IMR-90 (cell line): ENCODE measurements around the gene FAM163A. TPM values are rescaled to one million over a fixed set of nuclear protein-coding genes. Genes with fewer than 3 reads are reported as not detected.

Experiments
- ATAC-seq: fragments of 200-7000 bp; cut with Tn5 transposase; 2 replicates; pipeline ENCODE4 v1.9.1; 2020; ENCODE audit warnings: low read depth, mild to moderate bottlenecking, moderate library complexity
- BruUV-seq: library from RNA; stranded (reverse); fragments of 400-500 nt; replicated peaks from 2 replicates; lab custom pipeline; 2021; lab: Mats Ljungman, UMichigan
- CTCF ChIA-PET: fragments of 300-600 bp; formaldehyde crosslinking; extraction: SDS; loops from one replicate; lab custom pipeline; 2021; ENCODE audit warnings: antibody characterized with exemption; lab: Yijun Ruan, JAX
- POLR2A ChIA-PET: fragments of 300-600 bp; sonication (Branson Sonifier 250); formaldehyde crosslinking; loops from one replicate; lab custom pipeline; 2022; ENCODE audit warnings: antibody characterized with exemption; ENCODE audit not compliant: unreplicated experiment; lab: Charles Lee
- DNase-seq: peaks from one replicate; pipeline ENCODE4 v3.0.0; 2013
- H2AFZ ChIP-seq: replicated peaks from 2 replicates; pipeline ENCODE3; 2013; ENCODE audit warnings: low read length, mild to moderate bottlenecking; ENCODE audit not compliant: poor library complexity
- H2AK5ac ChIP-seq: 2 replicates; pipeline ENCODE4 v1.6.1; 2013; ENCODE audit warnings: low read depth, low read length, inconsistent platforms
- H2AK9ac ChIP-seq: replicated peaks from 2 replicates; pipeline ENCODE3; 2013; ENCODE audit warnings: mild to moderate bottlenecking, low read depth, low read length, moderate library complexity; ENCODE audit not compliant: poor library complexity
- H2BK120ac ChIP-seq: 2 replicates; pipeline ENCODE4 v1.6.1; 2013; ENCODE audit warnings: low read depth, low read length, inconsistent platforms
- H2BK15ac ChIP-seq: 3 replicates; pipeline ENCODE4 v1.6.1; 2013; ENCODE audit warnings: low read depth, low read length, inconsistent platforms
- H2BK20ac ChIP-seq: 2 replicates; pipeline ENCODE4 v1.6.1; 2013; ENCODE audit warnings: low read depth, mild to moderate bottlenecking, inconsistent platforms, low read length, moderate library complexity
- H2BK5ac ChIP-seq: 2 replicates; pipeline ENCODE4 v1.6.1; 2013; ENCODE audit warnings: mild to moderate bottlenecking, low read depth, low read length, inconsistent platforms; ENCODE audit not compliant: poor library complexity, severe bottlenecking
- H3K14ac ChIP-seq: replicated peaks from 2 replicates; pipeline ENCODE4 v1.6.1; 2013; ENCODE audit warnings: low read depth, low read length, inconsistent platforms
- H3K18ac ChIP-seq: 2 replicates; pipeline ENCODE4 v1.6.1; 2013; ENCODE audit warnings: low read depth, low read length, control low read depth
- H3K23ac ChIP-seq: 2 replicates; pipeline ENCODE4 v1.6.1; 2013; ENCODE audit warnings: low read depth, low read length, inconsistent platforms
- H3K27ac ChIP-seq: 2 replicates; pipeline ENCODE4 v1.5.1; 2013; ENCODE audit warnings: mild to moderate bottlenecking, control low read depth, low read length; ENCODE audit not compliant: insufficient read depth
- H3K27me3 ChIP-seq: 2 replicates; pipeline ENCODE4 v1.6.1; 2013; ENCODE audit warnings: low read length; ENCODE audit not compliant: control insufficient read depth, insufficient read depth
- H3K36me3 ChIP-seq: 2 replicates; pipeline ENCODE4 v1.6.1; 2013; ENCODE audit warnings: low read length, mixed read lengths; ENCODE audit not compliant: control insufficient read depth, insufficient read depth
- H3K4ac ChIP-seq: 2 replicates; pipeline ENCODE4 v1.6.1; 2013; ENCODE audit warnings: low read depth, low read length, inconsistent platforms
- H3K4me1 ChIP-seq: 2 replicates; pipeline ENCODE4 v1.6.1; 2013; ENCODE audit warnings: low read length, mixed read lengths; ENCODE audit not compliant: control insufficient read depth, insufficient read depth
- H3K4me2 ChIP-seq: 2 replicates; pipeline ENCODE4 v1.6.1; 2013; ENCODE audit warnings: low read depth, mild to moderate bottlenecking, control low read depth, low read length, moderate library complexity
- H3K4me3 ChIP-seq: 2 replicates; pipeline ENCODE4 v1.5.1; 2013; ENCODE audit warnings: low read depth, mild to moderate bottlenecking, control low read depth, low read length, moderate library complexity; ENCODE audit not compliant: insufficient read depth
- H3K56ac ChIP-seq: 2 replicates; pipeline ENCODE4 v1.6.1; 2013; ENCODE audit warnings: low read length, inconsistent platforms; ENCODE audit not compliant: insufficient read depth; ENCODE audit errors: extremely low read depth
- H3K79me1 ChIP-seq, 2 experiments: 2 replicates each; pipeline ENCODE4 v1.6.1; 2013; ENCODE audit warnings: low read length in 2 of 2, inconsistent platforms in 1 of 2, low read depth in 1 of 2
- H3K9ac ChIP-seq: 2 replicates; pipeline ENCODE4 v1.6.1; 2013; ENCODE audit warnings: low read depth, low read length, control low read depth
- H3K9me1 ChIP-seq: 2 replicates; pipeline ENCODE4 v1.6.1; 2013; ENCODE audit warnings: low read length, inconsistent platforms; ENCODE audit not compliant: insufficient read depth
- H3K9me3 ChIP-seq: 2 replicates; pipeline ENCODE4 v1.6.1; 2013; ENCODE audit warnings: low read length; ENCODE audit not compliant: control insufficient read depth, insufficient read depth
- H4K20me1 ChIP-seq: 2 replicates; pipeline ENCODE4 v1.6.1; 2013; ENCODE audit warnings: low read length, inconsistent platforms; ENCODE audit not compliant: insufficient read depth
- H4K5ac ChIP-seq: 2 replicates; pipeline ENCODE4 v1.6.1; 2013; ENCODE audit warnings: mild to moderate bottlenecking, low read depth, low read length, control low read depth
- H4K8ac ChIP-seq, 2 experiments: 2 replicates each; pipeline ENCODE4 v1.6.1; 2013; ENCODE audit warnings: low read depth in 2 of 2, low read length in 2 of 2, control low read depth in 1 of 2, inconsistent platforms in 1 of 2
- H4K91ac ChIP-seq: 2 replicates; pipeline ENCODE4 v1.6.1; 2013; ENCODE audit warnings: low read depth, low read length, inconsistent platforms; ENCODE audit not compliant: insufficient read depth
- BHLHE40 ChIP-seq: fragments of 150-350 bp; IDR thresholded peaks from 2 replicates; pipeline ENCODE4 v1.6.1; 2016; ENCODE audit warnings: mild to moderate bottlenecking, low read depth, low read length
- CEBPB ChIP-seq: IDR thresholded peaks from 2 replicates; pipeline ENCODE4 v1.6.1; 2012; ENCODE audit warnings: low read depth, low read length, improper control_type of control experiment
- CHD1 ChIP-seq: IDR thresholded peaks from 2 replicates; pipeline ENCODE4 v1.6.1; 2012; ENCODE audit warnings: low read depth, low read length, improper control_type of control experiment
- FOS ChIP-seq: fragments of 150-350 bp; IDR thresholded peaks from 2 replicates; pipeline ENCODE4 v1.6.1; 2016; ENCODE audit warnings: low read depth, low read length
- MAFK ChIP-seq: IDR thresholded peaks from 2 replicates; pipeline ENCODE4 v1.6.1; 2012; ENCODE audit warnings: low read depth, low read length, improper control_type of control experiment
- MAZ ChIP-seq: IDR thresholded peaks from 2 replicates; pipeline ENCODE4 v1.6.1; 2012; ENCODE audit warnings: low read depth, mild to moderate bottlenecking, low read length, improper control_type of control experiment, moderate library complexity, borderline replicate concordance
- MXI1 ChIP-seq: IDR thresholded peaks from 2 replicates; pipeline ENCODE4 v1.6.1; 2012; ENCODE audit warnings: low read depth, mild to moderate bottlenecking, low read length, moderate library complexity, borderline replicate concordance
- NFE2L2 ChIP-seq: fragments of 150-350 bp; IDR thresholded peaks from 2 replicates; pipeline ENCODE4 v1.6.1; 2016; ENCODE audit warnings: low read depth, mild to moderate bottlenecking, low read length
- POLR2A ChIP-seq: IDR thresholded peaks from 2 replicates; pipeline ENCODE4 v1.6.1; 2012; ENCODE audit warnings: mild to moderate bottlenecking, low read depth, low read length
- RAD21 ChIP-seq: IDR thresholded peaks from 2 replicates; pipeline ENCODE4 v1.6.1; 2012; ENCODE audit warnings: low read length, improper control_type of control experiment
- RCOR1 ChIP-seq: IDR thresholded peaks from 2 replicates; pipeline ENCODE4 v1.6.1; 2012; ENCODE audit warnings: mild to moderate bottlenecking, low read length, improper control_type of control experiment; ENCODE audit not compliant: insufficient replicate concordance
- RFX5 ChIP-seq: IDR thresholded peaks from 2 replicates; pipeline ENCODE4 v1.8.0; 2012; ENCODE audit warnings: low read depth, mild to moderate bottlenecking, low read length, moderate library complexity
- SMC3 ChIP-seq: fragments of 150-350 bp; IDR thresholded peaks from 2 replicates; pipeline ENCODE4 v1.6.1; 2016; ENCODE audit warnings: low read depth, mild to moderate bottlenecking, antibody characterized with exemption, low read length, moderate library complexity
- WGBS, 2 experiments: methylation state at CpG; one replicate each; pipeline versions ENCODE4 v1.1.5 to v1.1.7; 2013; ENCODE audit warnings: missing lambda C conversion rate in 2 of 2; ENCODE audit not compliant: insufficient read length in 1 of 2; ENCODE audit errors: extremely low coverage in 2 of 2; 5-methylcytosine and 5-hydroxymethylcytosine counted together
- dilution Hi-C: fragments of 300-500 bp; cut with HindIII; formaldehyde crosslinking; loops from one replicate; pipeline ENCODE4 v1.14.3; 2018; ENCODE audit warnings: low sequenced_read_pairs; ENCODE audit not compliant: unreplicated experiment
- in situ Hi-C: fragments of 300-500 bp; cut with MboI; formaldehyde crosslinking; loops from 3 replicates; pipeline ENCODE4 v1.14.3; 2019; ENCODE audit warnings: low sequenced_read_pairs, inconsistent platforms, mixed read lengths
- intact Hi-C: fragments of 100-400 bp; cut with micrococcal nuclease; formaldehyde crosslinking; loops from 2 replicates; pipeline ENCODE4 v1.10.0; 2022
- polyA plus RNA-seq, 3 experiments: library from polyadenylated mRNA; depleted of rRNA; stranded (reverse); fragments of >200 nt; gene quantifications; 2 replicates each; pipeline ENCODE4 v1.2.3, GENCODE V29; 2012; ENCODE audit warnings: low replicate concordance in 1 of 3
- total RNA-seq: library from RNA; depleted of rRNA; stranded (reverse); fragments of >200 nt; gene quantifications from 2 replicates; pipeline ENCODE4 v1.2.3, GENCODE V29; 2012
- TF ChIP-seq, protein P1 (sequence below): fragments of 150-350 bp; IDR thresholded peaks from 2 replicates; pipeline ENCODE4 v1.6.1; 2016; ENCODE audit warnings: low read depth, mild to moderate bottlenecking, low read length, moderate library complexity, borderline replicate concordance
- TF ChIP-seq, protein P2 (sequence below): fragments of 150-350 bp; IDR thresholded peaks from 2 replicates; pipeline ENCODE4 v1.6.1; 2017; ENCODE audit warnings: mild to moderate bottlenecking, antibody characterized with exemption, low read length, low read depth
- TF ChIP-seq, protein P3 (sequence below): conservative IDR thresholded peaks from 2 replicates; pipeline ENCODE4 v1.5.1; 2012; ENCODE audit warnings: mild to moderate bottlenecking, low read depth, low read length, improper control_type of control experiment

FAM163A gene
- total and polyA plus RNA-seq, 2 of the 4 experiments (the other 2 are of a cell fraction), result not detected

DNA sequence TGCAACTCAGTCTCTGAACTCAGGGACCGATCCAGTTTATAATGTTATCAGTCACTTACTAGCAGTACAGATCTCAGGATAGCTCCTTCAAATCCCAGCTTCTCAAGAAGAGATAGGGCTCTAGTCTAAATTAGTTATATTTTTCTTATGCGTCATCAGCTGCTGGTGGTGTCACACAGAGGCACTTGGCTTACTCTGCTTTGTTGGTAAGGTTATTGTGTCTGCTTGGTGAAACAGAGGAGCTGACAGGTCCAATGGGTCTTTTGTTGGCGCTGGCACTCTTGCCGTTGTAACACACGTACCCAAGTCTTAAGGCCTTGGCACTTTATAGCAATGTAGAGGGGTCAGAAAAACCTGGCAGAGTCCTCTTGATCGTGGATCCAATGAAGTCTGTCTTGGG is 122.3 kb downstream of the FAM163A start:
- peaks cover 36% of the 10 kb centered on the region for H3K36me3 ChIP-seq
- ATAC-seq, result no peak
- POLR2A ChIA-PET, result no interaction called here

More for the DNA sequence above, 122.3 kb downstream of the FAM163A start:
- Histone ChIP-seq H3K9me1 (peaks cover 4% of the 10 kb centered on the region; the same call in 1 of the 2 replicates), H3K79me1 (peaks cover 33 to 54% of the 10 kb centered on the region in 2 experiments), H3K56ac (no peak overlapping the region), H3K14ac (no peak overlapping the region), H4K91ac (no peak overlapping the region), H3K4me2 (no peak overlapping the region), H4K5ac (no peak overlapping the region), H2BK120ac (no peak overlapping the region), H3K27ac (no peak overlapping the region), H2AK9ac (no peak overlapping the region), H2AK5ac (no peak overlapping the region), H4K8ac (no peak overlapping the region), H3K23ac (no peak overlapping the region), H2AFZ (no peak overlapping the region), H4K20me1 (peaks cover 34% of the 10 kb centered on the region), H3K18ac (no peak overlapping the region), H3K9ac (no peak overlapping the region), H3K4ac (no peak overlapping the region), H3K4me3 (no peak overlapping the region), H2BK15ac (no peak overlapping the region), H2BK5ac (no peak overlapping the region), H3K4me1 (no peaks in the 10 kb centered on the region; the same call in 1 of the 2 replicates), H3K27me3 (no peaks in the 10 kb centered on the region), H3K9me3 (no peaks in the 10 kb centered on the region), H2BK20ac (no peak overlapping the region)
- CTCF ChIA-PET, result no interaction called here
- BruUV-seq, result no TSS peak
- dilution Hi-C loops, result no loop called here
- no peak for DNase-seq
- no peak for TF ChIP-seq FOS
- no peak for TF ChIP-seq MXI1
- TF ChIP-seq BHLHE40, result no peak
- TF ChIP-seq, protein P1, sequence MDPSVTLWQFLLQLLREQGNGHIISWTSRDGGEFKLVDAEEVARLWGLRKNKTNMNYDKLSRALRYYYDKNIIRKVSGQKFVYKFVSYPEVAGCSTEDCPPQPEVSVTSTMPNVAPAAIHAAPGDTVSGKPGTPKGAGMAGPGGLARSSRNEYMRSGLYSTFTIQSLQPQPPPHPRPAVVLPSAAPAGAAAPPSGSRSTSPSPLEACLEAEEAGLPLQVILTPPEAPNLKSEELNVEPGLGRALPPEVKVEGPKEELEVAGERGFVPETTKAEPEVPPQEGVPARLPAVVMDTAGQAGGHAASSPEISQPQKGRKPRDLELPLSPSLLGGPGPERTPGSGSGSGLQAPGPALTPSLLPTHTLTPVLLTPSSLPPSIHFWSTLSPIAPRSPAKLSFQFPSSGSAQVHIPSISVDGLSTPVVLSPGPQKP, result no peak
- no peak for TF ChIP-seq NFE2L2
- TF ChIP-seq, protein P2, sequence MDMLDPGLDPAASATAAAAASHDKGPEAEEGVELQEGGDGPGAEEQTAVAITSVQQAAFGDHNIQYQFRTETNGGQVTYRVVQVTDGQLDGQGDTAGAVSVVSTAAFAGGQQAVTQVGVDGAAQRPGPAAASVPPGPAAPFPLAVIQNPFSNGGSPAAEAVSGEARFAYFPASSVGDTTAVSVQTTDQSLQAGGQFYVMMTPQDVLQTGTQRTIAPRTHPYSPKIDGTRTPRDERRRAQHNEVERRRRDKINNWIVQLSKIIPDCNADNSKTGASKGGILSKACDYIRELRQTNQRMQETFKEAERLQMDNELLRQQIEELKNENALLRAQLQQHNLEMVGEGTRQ, result no peak
- no peak for TF ChIP-seq POLR2A
- TF ChIP-seq RCOR1, result no peak
- no peak for TF ChIP-seq MAZ
- TF ChIP-seq RAD21, result no peak
- TF ChIP-seq RFX5, result no peak
- no peak for TF ChIP-seq MAFK
- TF ChIP-seq CEBPB, result no peak
- no peak for TF ChIP-seq SMC3
- TF ChIP-seq CHD1, result no peak
- TF ChIP-seq, protein P3, sequence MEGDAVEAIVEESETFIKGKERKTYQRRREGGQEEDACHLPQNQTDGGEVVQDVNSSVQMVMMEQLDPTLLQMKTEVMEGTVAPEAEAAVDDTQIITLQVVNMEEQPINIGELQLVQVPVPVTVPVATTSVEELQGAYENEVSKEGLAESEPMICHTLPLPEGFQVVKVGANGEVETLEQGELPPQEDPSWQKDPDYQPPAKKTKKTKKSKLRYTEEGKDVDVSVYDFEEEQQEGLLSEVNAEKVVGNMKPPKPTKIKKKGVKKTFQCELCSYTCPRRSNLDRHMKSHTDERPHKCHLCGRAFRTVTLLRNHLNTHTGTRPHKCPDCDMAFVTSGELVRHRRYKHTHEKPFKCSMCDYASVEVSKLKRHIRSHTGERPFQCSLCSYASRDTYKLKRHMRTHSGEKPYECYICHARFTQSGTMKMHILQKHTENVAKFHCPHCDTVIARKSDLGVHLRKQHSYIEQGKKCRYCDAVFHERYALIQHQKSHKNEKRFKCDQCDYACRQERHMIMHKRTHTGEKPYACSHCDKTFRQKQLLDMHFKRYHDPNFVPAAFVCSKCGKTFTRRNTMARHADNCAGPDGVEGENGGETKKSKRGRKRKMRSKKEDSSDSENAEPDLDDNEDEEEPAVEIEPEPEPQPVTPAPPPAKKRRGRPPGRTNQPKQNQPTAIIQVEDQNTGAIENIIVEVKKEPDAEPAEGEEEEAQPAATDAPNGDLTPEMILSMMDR, result no peak
- intact Hi-C loops, result loop anchor here (5.0 kb wide), 1 partner anchor 297 kb away; no protein-coding TSS in a partner anchor
- in situ Hi-C loops, result loop anchor here (25.0 kb wide), 1 partner anchor 547 kb away; no protein-coding TSS in a partner anchor
- 100% methylated on average over 3 of the region's 6 CpGs; no CpG with 5 or more reads in 1 of the 2 experiments for WGBS, 2 experiments
